Measurements from ENCODE around the gene RNLS. TPM values are rescaled to one million over a fixed set of nuclear protein-coding genes. Genes with fewer than 3 reads are reported as not detected.

Gene RNLS
- total RNA-seq, 1 experiment from 2014 or later = 11.4 TPM

- no peak overlapping the region for H3K4me3 ChIP-seq (ENCODE audit: low read depth in 2 of 2, low read length in 2 of 2)
- in situ Hi-C loops (cut with HindIII; ENCODE audit: low pct_unique_long_range_greater_than_20kb, low sequenced_read_pairs) = no loop called here
- no TSS peak for BruUV-seq (replicated peaks)
- POLR2A ChIA-PET = no interaction called here
- intact Hi-C loops (cut with micrococcal nuclease; ENCODE audit: unreplicated experiment) = no loop called here
- H3K27ac ChIP-seq (ENCODE audit: low read length) = no peak overlapping the region
- no peaks in the 10 kb centered on the region for H3K27me3 ChIP-seq (ENCODE audit: control insufficient read depth, insufficient read depth, low read length)
- no peak for DNase-seq (ENCODE audit: low read depth, low spot score)
- H3K4me1 ChIP-seq (ENCODE audit: control insufficient read depth, insufficient read depth, low read length) = peaks cover 4% of the 10 kb centered on the region; the same call in 1 of the 2 replicates
- no peak for TF ChIP-seq TCF7L2 (IDR thresholded peaks at IDR 0.05; ENCODE audit: low read depth, low read length)
- CTCF ChIA-PET = no interaction called here
- H3K9me3 ChIP-seq (ENCODE audit: control insufficient read depth, insufficient read depth, low read depth, low read length) = no peaks in the 10 kb centered on the region
- H3K36me3 ChIP-seq (ENCODE audit: control insufficient read depth, insufficient read depth, low read length) = no peaks in the 10 kb centered on the region
- no peak for ATAC-seq
These were observed 42.8 kb downstream of the RNLS start for GRCh38 chr10:88540351-88540750.

DNA sequence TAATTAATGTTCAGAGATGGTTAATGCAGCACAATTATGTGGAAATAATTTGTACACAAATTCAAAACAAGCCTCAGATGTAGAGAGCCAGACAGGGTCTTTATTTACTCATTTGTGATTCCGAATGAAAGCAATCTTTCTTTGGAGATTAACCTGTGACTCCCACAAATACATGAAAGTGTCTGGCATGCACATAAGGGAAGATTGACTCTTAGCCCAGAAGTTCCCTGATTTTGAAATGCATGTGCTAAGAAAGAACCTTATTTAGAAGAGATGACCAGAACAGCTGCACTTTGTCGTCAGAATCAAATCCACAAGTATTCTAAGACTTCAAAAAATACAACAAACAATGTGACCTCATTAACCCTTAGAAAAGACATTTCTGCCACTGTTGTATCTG lies 45.1 kb downstream of the RNLS start:
- intact Hi-C loops (cut with micrococcal nuclease; ENCODE audit: unreplicated experiment) (no loop called here), in situ Hi-C loops (cut with HindIII; ENCODE audit: low pct_unique_long_range_greater_than_20kb, low sequenced_read_pairs) (no loop called here)
- Histone ChIP-seq H3K4me3 (ENCODE audit: low read depth in 2 of 2, low read length in 2 of 2) (no peak overlapping the region), H3K4me1 (ENCODE audit: control insufficient read depth, insufficient read depth, low read length) (peaks cover 4% of the 10 kb centered on the region; the same call in 1 of the 2 replicates), H3K27me3 (ENCODE audit: control insufficient read depth, insufficient read depth, low read length) (no peaks in the 10 kb centered on the region), H3K36me3 (ENCODE audit: control insufficient read depth, insufficient read depth, low read length) (no peaks in the 10 kb centered on the region), H3K27ac (ENCODE audit: low read length) (no peak overlapping the region), H3K9me3 (ENCODE audit: control insufficient read depth, insufficient read depth, low read depth, low read length) (no peaks in the 10 kb centered on the region)
- no TSS peak for BruUV-seq (replicated peaks)
- DNase-seq (ENCODE audit: low read depth, low spot score) (no peak), ATAC-seq (no peak)
- TF ChIP-seq SIN3A (IDR thresholded peaks at IDR 0.05; ENCODE audit: borderline replicate concordance, insufficient read depth, low read depth, low read length) (no peak), REST (IDR thresholded peaks at IDR 0.05; ENCODE audit: insufficient read depth in 1 of 2, low read depth in 2 of 2, low read length in 1 of 2) (no peak), POLR2AphosphoS5 (IDR thresholded peaks at IDR 0.05; ENCODE audit: low read depth, low read length) (no peak), TCF7L2 (IDR thresholded peaks at IDR 0.05; ENCODE audit: low read depth, low read length) (no peak)
- TF ChIP-seq, protein P1, sequence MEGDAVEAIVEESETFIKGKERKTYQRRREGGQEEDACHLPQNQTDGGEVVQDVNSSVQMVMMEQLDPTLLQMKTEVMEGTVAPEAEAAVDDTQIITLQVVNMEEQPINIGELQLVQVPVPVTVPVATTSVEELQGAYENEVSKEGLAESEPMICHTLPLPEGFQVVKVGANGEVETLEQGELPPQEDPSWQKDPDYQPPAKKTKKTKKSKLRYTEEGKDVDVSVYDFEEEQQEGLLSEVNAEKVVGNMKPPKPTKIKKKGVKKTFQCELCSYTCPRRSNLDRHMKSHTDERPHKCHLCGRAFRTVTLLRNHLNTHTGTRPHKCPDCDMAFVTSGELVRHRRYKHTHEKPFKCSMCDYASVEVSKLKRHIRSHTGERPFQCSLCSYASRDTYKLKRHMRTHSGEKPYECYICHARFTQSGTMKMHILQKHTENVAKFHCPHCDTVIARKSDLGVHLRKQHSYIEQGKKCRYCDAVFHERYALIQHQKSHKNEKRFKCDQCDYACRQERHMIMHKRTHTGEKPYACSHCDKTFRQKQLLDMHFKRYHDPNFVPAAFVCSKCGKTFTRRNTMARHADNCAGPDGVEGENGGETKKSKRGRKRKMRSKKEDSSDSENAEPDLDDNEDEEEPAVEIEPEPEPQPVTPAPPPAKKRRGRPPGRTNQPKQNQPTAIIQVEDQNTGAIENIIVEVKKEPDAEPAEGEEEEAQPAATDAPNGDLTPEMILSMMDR (IDR thresholded peaks at IDR 0.05) = no peak
- ChIA-PET POLR2A (no interaction called here), CTCF (no interaction called here)

- DNase-seq (ENCODE audit: low read depth, low spot score) (no peak), ATAC-seq (no peak)
- TF ChIP-seq, protein P1 (IDR thresholded peaks at IDR 0.05) = no peak
- TF ChIP-seq TCF7L2 (IDR thresholded peaks at IDR 0.05; ENCODE audit: low read depth, low read length) (no peak), SIN3A (IDR thresholded peaks at IDR 0.05; ENCODE audit: borderline replicate concordance, insufficient read depth, low read depth, low read length) (no peak)
- POLR2A ChIA-PET = no interaction called here
- Histone ChIP-seq H3K9me3 (ENCODE audit: control insufficient read depth, insufficient read depth, low read depth, low read length) (no peaks in the 10 kb centered on the region), H3K27me3 (ENCODE audit: control insufficient read depth, insufficient read depth, low read length) (no peaks in the 10 kb centered on the region), H3K4me3 (ENCODE audit: low read depth in 2 of 2, low read length in 2 of 2) (no peak overlapping the region), H3K27ac (ENCODE audit: low read length) (no peak overlapping the region), H3K4me1 (ENCODE audit: control insufficient read depth, insufficient read depth, low read length) (no peaks in the 10 kb centered on the region), H3K36me3 (ENCODE audit: control insufficient read depth, insufficient read depth, low read length) (no peaks in the 10 kb centered on the region)
- CTCF ChIA-PET = no interaction called here
- intact Hi-C loops (cut with micrococcal nuclease; ENCODE audit: unreplicated experiment) (no loop called here), in situ Hi-C loops (cut with HindIII; ENCODE audit: low pct_unique_long_range_greater_than_20kb, low sequenced_read_pairs) (no loop called here)
- no TSS peak for BruUV-seq (replicated peaks)
These were observed 45.8 kb downstream of the RNLS start for GRCh38 chr10:88537322-88537721.

All from Panc1 (cell line).